Measurements from ENCODE around the gene DHRS9. TPM values are rescaled to one million over a fixed set of nuclear protein-coding genes. Genes with fewer than 3 reads are reported as not detected.
A peak's percentile ranks its signal among the peaks of the same experiment; 100 is the strongest.

DHRS9 gene
- total RNA-seq, 1 donor from 2014 or later: not detected

DNA sequence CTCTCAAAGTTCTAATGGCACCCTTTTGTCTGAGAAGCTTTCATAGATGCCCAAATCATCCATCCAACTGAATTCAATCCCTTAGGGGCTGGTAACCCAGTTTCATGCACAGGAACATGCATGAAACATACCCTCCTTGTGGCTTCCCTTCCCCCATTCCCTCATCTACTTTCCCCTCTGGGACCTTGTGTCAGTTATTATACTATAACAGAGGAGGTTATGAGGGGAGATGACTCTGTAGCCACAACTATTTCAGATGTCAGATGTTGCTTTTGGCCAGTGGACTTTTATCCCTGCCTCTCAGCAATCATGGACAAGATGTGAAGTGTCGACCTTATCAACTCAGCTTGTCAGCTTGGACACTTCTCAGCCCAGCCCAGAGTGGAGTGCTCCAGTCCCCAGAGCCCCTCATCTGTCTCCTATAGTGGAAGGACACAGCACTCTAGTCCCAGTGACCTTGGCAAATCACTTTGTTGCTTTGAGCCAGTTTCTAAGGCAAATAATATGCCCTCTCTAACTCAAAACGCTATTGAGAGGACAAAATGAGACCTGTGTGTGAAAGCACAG is 8.4 kb downstream of the DHRS9 start:
- Histone ChIP-seq H3K27me3 (ENCODE audit: control insufficient read depth, insufficient read depth, low read length) (no peaks in the 10 kb centered on the region), H3K4me3 (ENCODE audit: low read depth, low read length) (no peak overlapping the region), H3K36me3 (ENCODE audit: control insufficient read depth, insufficient read depth, low read length) (no peaks in the 10 kb centered on the region)
- DNase-seq (ENCODE audit: low read depth): no peak
- TF ChIP-seq, protein P1, sequence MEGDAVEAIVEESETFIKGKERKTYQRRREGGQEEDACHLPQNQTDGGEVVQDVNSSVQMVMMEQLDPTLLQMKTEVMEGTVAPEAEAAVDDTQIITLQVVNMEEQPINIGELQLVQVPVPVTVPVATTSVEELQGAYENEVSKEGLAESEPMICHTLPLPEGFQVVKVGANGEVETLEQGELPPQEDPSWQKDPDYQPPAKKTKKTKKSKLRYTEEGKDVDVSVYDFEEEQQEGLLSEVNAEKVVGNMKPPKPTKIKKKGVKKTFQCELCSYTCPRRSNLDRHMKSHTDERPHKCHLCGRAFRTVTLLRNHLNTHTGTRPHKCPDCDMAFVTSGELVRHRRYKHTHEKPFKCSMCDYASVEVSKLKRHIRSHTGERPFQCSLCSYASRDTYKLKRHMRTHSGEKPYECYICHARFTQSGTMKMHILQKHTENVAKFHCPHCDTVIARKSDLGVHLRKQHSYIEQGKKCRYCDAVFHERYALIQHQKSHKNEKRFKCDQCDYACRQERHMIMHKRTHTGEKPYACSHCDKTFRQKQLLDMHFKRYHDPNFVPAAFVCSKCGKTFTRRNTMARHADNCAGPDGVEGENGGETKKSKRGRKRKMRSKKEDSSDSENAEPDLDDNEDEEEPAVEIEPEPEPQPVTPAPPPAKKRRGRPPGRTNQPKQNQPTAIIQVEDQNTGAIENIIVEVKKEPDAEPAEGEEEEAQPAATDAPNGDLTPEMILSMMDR (IDR thresholded peaks at IDR 0.05; ENCODE audit: insufficient read depth, low read length, poor library complexity, severe bottlenecking): no peak

GRCh38 chr2:169080250-169081069 is 11.1 kb downstream of the DHRS9 start:
- TF ChIP-seq, protein P1 (IDR thresholded peaks at IDR 0.05; ENCODE audit: insufficient read depth, low read length, poor library complexity, severe bottlenecking): no peak
- peak; percentile 31 for DNase-seq (ENCODE audit: low read depth)
- no peak overlapping the region for H3K4me3 ChIP-seq (ENCODE audit: low read depth, low read length)
- H3K36me3 ChIP-seq (ENCODE audit: control insufficient read depth, insufficient read depth, low read length): no peaks in the 10 kb centered on the region
- H3K27me3 ChIP-seq (ENCODE audit: control insufficient read depth, insufficient read depth, low read length): no peaks in the 10 kb centered on the region

GRCh38 chr2:169081551-169081950 is 12.2 kb downstream of the DHRS9 start:
- DNase-seq (ENCODE audit: low read depth): no peak
- no peaks in the 10 kb centered on the region for H3K27me3 ChIP-seq (ENCODE audit: control insufficient read depth, insufficient read depth, low read length)
- TF ChIP-seq, protein P1 (IDR thresholded peaks at IDR 0.05; ENCODE audit: insufficient read depth, low read length, poor library complexity, severe bottlenecking): no peak
- H3K4me3 ChIP-seq (ENCODE audit: low read depth, low read length): no peak overlapping the region
- H3K36me3 ChIP-seq (ENCODE audit: control insufficient read depth, insufficient read depth, low read length): no peaks in the 10 kb centered on the region

GRCh38 chr2:169082995-169083394 is 13.6 kb downstream of the DHRS9 start:
- DNase-seq (ENCODE audit: low read depth): no peak
- H3K36me3 ChIP-seq (ENCODE audit: control insufficient read depth, insufficient read depth, low read length): no peaks in the 10 kb centered on the region
- H3K4me3 ChIP-seq (ENCODE audit: low read depth, low read length): no peak overlapping the region
- no peaks in the 10 kb centered on the region for H3K27me3 ChIP-seq (ENCODE audit: control insufficient read depth, insufficient read depth, low read length)
- TF ChIP-seq, protein P1 (IDR thresholded peaks at IDR 0.05; ENCODE audit: insufficient read depth, low read length, poor library complexity, severe bottlenecking): no peak

GRCh38 chr2:169086893-169087467 is 17.6 kb downstream of the DHRS9 start:
- no peaks in the 10 kb centered on the region for H3K27me3 ChIP-seq (ENCODE audit: control insufficient read depth, insufficient read depth, low read length)
- no peak for DNase-seq (ENCODE audit: low read depth)
- no peaks in the 10 kb centered on the region for H3K36me3 ChIP-seq (ENCODE audit: control insufficient read depth, insufficient read depth, low read length)
- TF ChIP-seq, protein P1 (IDR thresholded peaks at IDR 0.05; ENCODE audit: insufficient read depth, low read length, poor library complexity, severe bottlenecking): no peak
- no peak overlapping the region for H3K4me3 ChIP-seq (ENCODE audit: low read depth, low read length)

Data from kidney epithelial cell (primary cell).